K562 (cell line): ENCODE measurements around the gene MTHFD2. TPM values are rescaled to one million over a fixed set of nuclear protein-coding genes. Genes with fewer than 3 reads are reported as not detected.

Source experiments
- CBX1 ChIP-seq: sonication (generic); IDR thresholded peaks from 2 replicates; pipeline ENCODE4 v1.6.1; 2016; ENCODE audit warnings: antibody characterized with exemption, low read depth, mild to moderate bottlenecking
- CHCHD3 ChIP-seq: fragments of 250-450 bp; sonication (Bioruptor Pico); IDR thresholded peaks from 2 replicates; pipeline ENCODE4 v2.1.2; 2022; ENCODE audit warnings: mild to moderate bottlenecking
- MCM3 ChIP-seq: fragments of 450-650 bp; IDR thresholded peaks from 2 replicates; pipeline ENCODE4 v1.6.1; 2016
- MYC ChIP-seq, 2 experiments: fragments of 250-450 bp in 1 of 2; sonication (Bioruptor Pico) in 1 of 2; IDR thresholded peaks; 2 replicates each; pipeline versions ENCODE4 v1.5.1 to v1.6.1; 2012 to 2021; ENCODE audit warnings: low read depth in 2 of 2, borderline replicate concordance in 1 of 2, improper control_type of control experiment in 1 of 2, low read length in 1 of 2, mild to moderate bottlenecking in 1 of 2, moderate library complexity in 1 of 2
- PCBP2 ChIP-seq: fragments of 200-400 bp; formaldehyde crosslinking; IDR thresholded peaks from 2 replicates; pipeline ENCODE4 v1.6.1; 2018; ENCODE audit warnings: low read length, low read depth, mild to moderate bottlenecking, moderate library complexity; ENCODE audit not compliant: poor library complexity, severe bottlenecking
- POLR3G ChIP-seq: IDR thresholded peaks from 2 replicates; pipeline ENCODE4 v1.6.1; 2011; ENCODE audit not compliant: insufficient read length, insufficient replicate concordance; ENCODE audit errors: extremely low read depth
- SPI1 ChIP-seq: IDR thresholded peaks from 2 replicates; pipeline ENCODE4 v1.6.1; 2011; ENCODE audit warnings: low read depth, low read length, control low read depth, borderline replicate concordance
- TEAD2 ChIP-seq: fragments of 450-650 bp; IDR thresholded peaks from 2 replicates; pipeline ENCODE4 v1.6.1; 2016; ENCODE audit warnings: missing genetic modification characterization, control low read depth, missing compliant biosample characterization
- U2AF2 ChIP-seq: fragments of 200-400 bp; formaldehyde crosslinking; optimal IDR thresholded peaks from 2 replicates; pipeline ENCODE3; 2017; ENCODE audit warnings: low read depth, mild to moderate bottlenecking, low read length
- YBX1 ChIP-seq: fragments of 450-650 bp; IDR thresholded peaks from 2 replicates; pipeline ENCODE4 v1.7.1; 2016; ENCODE audit warnings: mild to moderate bottlenecking
- ZFP36 ChIP-seq: fragments of 150-350 bp; IDR thresholded peaks from 2 replicates; pipeline ENCODE4 v1.6.1; 2018; ENCODE audit warnings: low read length, low read depth; ENCODE audit not compliant: partially characterized antibody
- ZKSCAN3 ChIP-seq: fragments of 250-450 bp; sonication (Bioruptor Pico); IDR thresholded peaks from 2 replicates; pipeline ENCODE4 v1.4.0; 2020
- polyA plus RNA-seq, 8 experiments: library from polyadenylated mRNA; depleted of rRNA in 4 of 8; stranded (reverse) in 5 of 8; unstranded in 3 of 8; fragments of >200 nt; fragmentation: Nextera tagmentation in 2 of 8; fragmentation: Illumina TruSeq in 1 of 8; extraction: Ambion mirVana in 2 of 8; extraction: Trizol in 1 of 8; gene quantifications; 2 replicates each; pipeline versions ENCODE4 v1.2.1 to v1.2.3, GENCODE V29; 2011 to 2014; ENCODE audit warnings: inconsistent platforms in 1 of 8, missing spikeins in 1 of 8
- total RNA-seq, 7 experiments: library from RNA; depleted of rRNA in 6 of 7; stranded (reverse); fragments of >200 nt in 6 of 7; fragmentation: Illumina TruSeq in 2 of 7; extraction: Trizol in 2 of 7; gene quantifications; 2 replicates each; pipeline versions ENCODE4 v1.2.1 to v1.2.3, GENCODE V29; 2011 to 2021; ENCODE audit warnings: low replicate concordance in 1 of 7
- TF ChIP-seq, protein P1 (sequence below): fragments of 450-650 bp; IDR thresholded peaks from 2 replicates; pipeline ENCODE4 v1.6.1; 2016; ENCODE audit warnings: mild to moderate bottlenecking
- TF ChIP-seq, protein P2 (sequence below): sonication (generic); formaldehyde crosslinking; IDR thresholded peaks from 2 replicates; pipeline ENCODE4 v1.8.0; 2023; ENCODE audit warnings: mild to moderate bottlenecking, missing genetic modification reagents
- TF ChIP-seq, protein P3 (sequence below): sonication (generic); formaldehyde crosslinking; IDR thresholded peaks from 2 replicates; pipeline ENCODE4 v1.9.0; 2022; ENCODE audit warnings: mild to moderate bottlenecking, missing genetic modification reagents
- TF ChIP-seq, protein P4 (sequence below): fragments of 250-450 bp; sonication (Bioruptor Pico); IDR thresholded peaks from 2 replicates; pipeline ENCODE4 v1.8.0; 2022; ENCODE audit warnings: inconsistent platforms, mild to moderate bottlenecking, moderate library complexity, borderline replicate concordance

MTHFD2 gene
- total and polyA plus RNA-seq, 9 of the 15 experiments (the other 6 are each of a cell fraction or from before 2014, with no cell fraction given), result 113 to 520 (median 234) TPM

DNA sequence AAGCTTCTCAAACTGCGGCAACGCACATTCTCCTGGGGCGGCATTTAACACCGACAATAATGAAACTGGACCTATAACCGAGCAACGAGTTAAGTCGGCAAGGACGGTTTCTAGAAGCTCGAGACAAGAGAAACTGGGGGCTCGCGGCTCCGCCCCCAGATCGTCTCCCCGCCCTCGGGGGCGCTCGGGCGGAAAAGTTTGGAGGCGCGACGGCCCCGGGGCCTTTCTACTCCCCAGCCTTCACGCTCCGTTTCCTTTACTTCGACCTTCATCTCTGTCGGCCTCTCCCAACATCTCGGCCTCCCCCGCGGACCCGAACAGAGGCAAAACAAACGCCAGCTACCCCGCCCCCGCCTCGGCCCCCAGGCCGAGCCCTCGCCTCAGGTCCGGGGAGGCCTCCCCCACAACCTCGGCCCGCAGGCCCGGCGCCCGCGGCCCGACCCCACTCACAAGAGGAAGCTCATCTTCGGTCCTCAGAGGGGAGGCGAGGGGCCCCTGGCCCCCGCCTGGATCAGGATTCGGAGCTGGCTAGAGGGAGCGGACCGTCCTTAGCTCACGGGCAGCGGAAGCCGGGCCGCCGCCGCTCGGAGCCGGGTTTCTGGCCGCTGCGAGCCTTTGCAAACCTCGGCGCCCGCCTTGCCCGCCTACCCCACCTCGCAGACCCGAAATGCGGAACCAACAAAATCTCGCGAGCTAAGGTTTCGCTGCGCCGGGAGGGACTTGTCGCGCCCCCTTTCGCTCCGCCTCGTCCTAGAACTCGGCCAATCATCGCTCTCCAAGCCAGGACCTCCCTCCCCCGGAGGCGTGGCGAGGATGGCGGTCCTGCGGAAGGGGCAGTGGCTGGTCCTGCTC, 20.0 kb upstream of the MTHFD2 start, which contains the start of gene MOB1A (continued):
- TF ChIP-seq, protein P1, sequence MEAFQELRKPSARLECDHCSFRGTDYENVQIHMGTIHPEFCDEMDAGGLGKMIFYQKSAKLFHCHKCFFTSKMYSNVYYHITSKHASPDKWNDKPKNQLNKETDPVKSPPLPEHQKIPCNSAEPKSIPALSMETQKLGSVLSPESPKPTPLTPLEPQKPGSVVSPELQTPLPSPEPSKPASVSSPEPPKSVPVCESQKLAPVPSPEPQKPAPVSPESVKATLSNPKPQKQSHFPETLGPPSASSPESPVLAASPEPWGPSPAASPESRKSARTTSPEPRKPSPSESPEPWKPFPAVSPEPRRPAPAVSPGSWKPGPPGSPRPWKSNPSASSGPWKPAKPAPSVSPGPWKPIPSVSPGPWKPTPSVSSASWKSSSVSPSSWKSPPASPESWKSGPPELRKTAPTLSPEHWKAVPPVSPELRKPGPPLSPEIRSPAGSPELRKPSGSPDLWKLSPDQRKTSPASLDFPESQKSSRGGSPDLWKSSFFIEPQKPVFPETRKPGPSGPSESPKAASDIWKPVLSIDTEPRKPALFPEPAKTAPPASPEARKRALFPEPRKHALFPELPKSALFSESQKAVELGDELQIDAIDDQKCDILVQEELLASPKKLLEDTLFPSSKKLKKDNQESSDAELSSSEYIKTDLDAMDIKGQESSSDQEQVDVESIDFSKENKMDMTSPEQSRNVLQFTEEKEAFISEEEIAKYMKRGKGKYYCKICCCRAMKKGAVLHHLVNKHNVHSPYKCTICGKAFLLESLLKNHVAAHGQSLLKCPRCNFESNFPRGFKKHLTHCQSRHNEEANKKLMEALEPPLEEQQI, result no peak
- TF ChIP-seq, protein P2, sequence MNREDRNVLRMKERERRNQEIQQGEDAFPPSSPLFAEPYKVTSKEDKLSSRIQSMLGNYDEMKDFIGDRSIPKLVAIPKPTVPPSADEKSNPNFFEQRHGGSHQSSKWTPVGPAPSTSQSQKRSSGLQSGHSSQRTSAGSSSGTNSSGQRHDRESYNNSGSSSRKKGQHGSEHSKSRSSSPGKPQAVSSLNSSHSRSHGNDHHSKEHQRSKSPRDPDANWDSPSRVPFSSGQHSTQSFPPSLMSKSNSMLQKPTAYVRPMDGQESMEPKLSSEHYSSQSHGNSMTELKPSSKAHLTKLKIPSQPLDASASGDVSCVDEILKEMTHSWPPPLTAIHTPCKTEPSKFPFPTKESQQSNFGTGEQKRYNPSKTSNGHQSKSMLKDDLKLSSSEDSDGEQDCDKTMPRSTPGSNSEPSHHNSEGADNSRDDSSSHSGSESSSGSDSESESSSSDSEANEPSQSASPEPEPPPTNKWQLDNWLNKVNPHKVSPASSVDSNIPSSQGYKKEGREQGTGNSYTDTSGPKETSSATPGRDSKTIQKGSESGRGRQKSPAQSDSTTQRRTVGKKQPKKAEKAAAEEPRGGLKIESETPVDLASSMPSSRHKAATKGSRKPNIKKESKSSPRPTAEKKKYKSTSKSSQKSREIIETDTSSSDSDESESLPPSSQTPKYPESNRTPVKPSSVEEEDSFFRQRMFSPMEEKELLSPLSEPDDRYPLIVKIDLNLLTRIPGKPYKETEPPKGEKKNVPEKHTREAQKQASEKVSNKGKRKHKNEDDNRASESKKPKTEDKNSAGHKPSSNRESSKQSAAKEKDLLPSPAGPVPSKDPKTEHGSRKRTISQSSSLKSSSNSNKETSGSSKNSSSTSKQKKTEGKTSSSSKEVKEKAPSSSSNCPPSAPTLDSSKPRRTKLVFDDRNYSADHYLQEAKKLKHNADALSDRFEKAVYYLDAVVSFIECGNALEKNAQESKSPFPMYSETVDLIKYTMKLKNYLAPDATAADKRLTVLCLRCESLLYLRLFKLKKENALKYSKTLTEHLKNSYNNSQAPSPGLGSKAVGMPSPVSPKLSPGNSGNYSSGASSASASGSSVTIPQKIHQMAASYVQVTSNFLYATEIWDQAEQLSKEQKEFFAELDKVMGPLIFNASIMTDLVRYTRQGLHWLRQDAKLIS (CRISPR knock-in tag), result peak; percentile 57; the same call in 1 of the 2 replicates
- TF ChIP-seq ZFP36 (peak; percentile 63), TEAD2 (no peak), YBX1 (no peak), POLR3G (no peak), CHCHD3 (CRISPR knock-in tag) (0 out of 2 replicates have a peak, but pooled peaks have one; percentile 14), PCBP2 (no peak), ZKSCAN3 (CRISPR knock-in tag) (no peak), MCM3 (no peak), U2AF2 (no peak), CBX1 (peak; percentile 87; the same call in 1 of the 2 replicates), SPI1 (no peak), MYC (IDR thresholded peaks at IDR 0.05; ENCODE audit: low read depth, low read length) (peak; percentile 59; the same call in 1 of the 2 replicates), MYC (CRISPR knock-in tag; IDR thresholded peaks at IDR 0.05; ENCODE audit: borderline replicate concordance, low read depth) (no peak)
- TF ChIP-seq, protein P3, sequence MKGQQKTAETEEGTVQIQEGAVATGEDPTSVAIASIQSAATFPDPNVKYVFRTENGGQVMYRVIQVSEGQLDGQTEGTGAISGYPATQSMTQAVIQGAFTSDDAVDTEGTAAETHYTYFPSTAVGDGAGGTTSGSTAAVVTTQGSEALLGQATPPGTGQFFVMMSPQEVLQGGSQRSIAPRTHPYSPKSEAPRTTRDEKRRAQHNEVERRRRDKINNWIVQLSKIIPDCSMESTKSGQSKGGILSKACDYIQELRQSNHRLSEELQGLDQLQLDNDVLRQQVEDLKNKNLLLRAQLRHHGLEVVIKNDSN (CRISPR knock-in tag), result no peak
- TF ChIP-seq, protein P4, sequence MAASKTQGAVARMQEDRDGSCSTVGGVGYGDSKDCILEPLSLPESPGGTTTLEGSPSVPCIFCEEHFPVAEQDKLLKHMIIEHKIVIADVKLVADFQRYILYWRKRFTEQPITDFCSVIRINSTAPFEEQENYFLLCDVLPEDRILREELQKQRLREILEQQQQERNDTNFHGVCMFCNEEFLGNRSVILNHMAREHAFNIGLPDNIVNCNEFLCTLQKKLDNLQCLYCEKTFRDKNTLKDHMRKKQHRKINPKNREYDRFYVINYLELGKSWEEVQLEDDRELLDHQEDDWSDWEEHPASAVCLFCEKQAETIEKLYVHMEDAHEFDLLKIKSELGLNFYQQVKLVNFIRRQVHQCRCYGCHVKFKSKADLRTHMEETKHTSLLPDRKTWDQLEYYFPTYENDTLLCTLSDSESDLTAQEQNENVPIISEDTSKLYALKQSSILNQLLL (CRISPR knock-in tag), result no peak
